T-helper 17 cell (primary cell): ENCODE measurements around the gene DDI1. TPM values are rescaled to one million over a fixed set of nuclear protein-coding genes. Genes with fewer than 3 reads are reported as not detected.
"Not testable (repeated sequence)": the region's sequence is repeated elsewhere in the genome, so short reads cannot be mapped to it uniquely, and the experiment has no call there.

Source experiments
- ATAC-seq: fragments of 150-1000 bp; cut with Tn5 transposase; 2 replicates; pipeline ENCODE4 v1.10.0; 2021; ENCODE audit warnings: mild to moderate bottlenecking, moderate library complexity
- DNase-seq, 3 donors: peaks; one replicate each; pipeline versions ENCODE4 v3.0.0 to v3.0.0-alpha.2; 2020 to 2021
- H3K9me3 ChIP-seq: one replicate; pipeline ENCODE4 v1.7.0; 2013; ENCODE audit warnings: low read length, mild to moderate bottlenecking; ENCODE audit not compliant: control insufficient read depth, poor library complexity, severe bottlenecking
- H3K27ac Mint-ChIP-seq: one replicate; pipeline ENCODE4 v1.8.0; 2022; ENCODE audit warnings: mild to moderate bottlenecking, moderate library complexity, mixed read lengths
- H3K27me3 Mint-ChIP-seq: one replicate; pipeline ENCODE4 v1.8.0; 2022; ENCODE audit warnings: mixed read lengths
- H3K36me3 Mint-ChIP-seq: one replicate; pipeline ENCODE4 v1.8.0; 2022; ENCODE audit warnings: low read depth, mixed read lengths
- H3K4me1 Mint-ChIP-seq: one replicate; pipeline ENCODE4 v1.8.0; 2022; ENCODE audit warnings: mild to moderate bottlenecking, mixed read lengths
- H3K4me3 Mint-ChIP-seq: one replicate; pipeline ENCODE4 v1.8.0; 2022; ENCODE audit warnings: mild to moderate bottlenecking, moderate library complexity, mixed read lengths
- total RNA-seq, 4 donors: library from RNA in 2 of 4; stranded (reverse) in 2 of 4; gene quantifications; one replicate each; pipeline ENCODE4 v1.2.3 and lab custom pipeline; 2022 to 2026

DDI1 gene
- total RNA-seq, 2 donors from 2014 or later: not detected

DNA sequence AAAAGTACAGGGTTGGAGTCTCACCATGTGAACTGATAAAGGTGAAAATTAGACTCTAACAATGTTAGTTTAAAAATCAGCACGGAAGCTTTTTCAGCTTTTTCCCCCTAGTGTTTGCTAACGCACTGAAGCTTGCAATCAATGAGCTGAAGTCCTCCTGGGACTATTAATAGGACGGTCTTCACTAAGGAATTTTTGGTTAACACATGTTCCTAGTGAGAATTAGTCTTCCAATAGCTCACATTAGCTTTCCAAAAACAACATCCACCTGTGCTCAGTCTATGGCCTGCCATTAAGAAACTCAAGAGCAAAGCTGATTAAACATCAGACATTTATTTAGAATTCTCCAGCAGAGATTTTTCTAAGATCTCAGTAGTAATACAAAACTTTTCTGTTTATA lies 26.7 kb upstream of the DDI1 start:
- ATAC-seq: no peak
- Mint-ChIP-seq H3K4me3 (no peak overlapping the region), H3K27ac (no peak overlapping the region), H3K27me3 (peaks cover 7% of the 10 kb centered on the region), H3K4me1 (no peaks in the 10 kb centered on the region), H3K36me3 (no peaks in the 10 kb centered on the region)
- no peaks in the 10 kb centered on the region for H3K9me3 ChIP-seq
- DNase-seq: no peak

DNA sequence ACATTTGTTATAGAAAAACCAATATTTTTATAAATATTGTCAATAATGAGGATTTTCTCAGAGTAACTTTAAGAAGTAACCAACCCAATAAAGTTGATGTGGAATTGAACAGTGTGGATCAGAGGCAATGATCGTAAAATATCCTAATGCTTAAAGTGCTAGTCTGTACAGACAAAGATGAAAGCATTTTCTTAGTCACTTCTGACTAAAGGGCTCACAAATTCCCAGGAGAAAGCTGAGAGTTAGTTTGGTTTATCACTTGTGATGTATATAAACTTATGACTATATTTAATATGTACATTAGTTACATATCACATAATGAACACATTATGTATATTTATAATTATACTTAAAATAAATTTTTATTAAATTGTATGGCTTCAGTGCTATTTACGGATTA lies 25.4 kb upstream of the DDI1 start:
- peaks cover 7% of the 10 kb centered on the region for H3K27me3 Mint-ChIP-seq
- ATAC-seq: no peak
- H3K36me3 Mint-ChIP-seq: no peaks in the 10 kb centered on the region
- no peak overlapping the region for H3K4me3 Mint-ChIP-seq
- H3K27ac Mint-ChIP-seq: no peak overlapping the region
- H3K9me3 ChIP-seq: no peaks in the 10 kb centered on the region
- H3K4me1 Mint-ChIP-seq: no peaks in the 10 kb centered on the region
- DNase-seq: no peak

DNA sequence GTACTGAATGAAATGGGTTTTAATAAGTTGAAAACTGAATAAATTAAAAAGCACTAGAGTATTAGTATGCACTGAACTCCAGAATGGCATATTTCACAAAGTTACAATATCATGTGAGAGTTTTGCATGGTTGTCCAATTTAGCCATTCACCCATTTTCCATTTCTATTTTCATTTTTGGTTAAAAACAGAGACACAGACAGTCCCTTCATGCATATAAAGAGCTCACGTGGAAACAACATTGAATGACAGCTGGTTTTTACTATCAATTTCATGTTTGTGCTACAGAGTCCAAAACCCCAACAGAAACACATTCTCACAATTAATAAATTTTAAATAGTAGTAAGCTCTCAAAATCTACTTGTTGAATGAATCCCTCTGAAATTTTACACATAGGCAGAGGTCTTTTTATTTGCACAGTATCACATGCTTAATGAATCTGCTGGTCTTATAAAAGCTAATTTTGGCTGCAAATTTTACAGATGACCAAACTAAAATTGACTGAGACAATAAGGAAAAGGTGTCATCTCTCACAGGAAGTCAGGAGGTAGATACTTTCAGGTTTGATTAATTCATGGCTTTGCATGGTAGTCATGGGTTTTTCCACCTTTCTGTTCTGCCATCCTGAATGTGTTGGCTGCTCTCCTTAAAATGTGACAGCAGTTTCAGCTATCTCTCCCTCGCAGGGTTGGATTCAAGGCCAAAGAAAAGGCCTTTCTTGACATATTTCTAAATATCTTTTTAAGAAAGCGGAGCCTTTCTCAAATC lies 20.6 kb upstream of the DDI1 start:
- Mint-ChIP-seq H3K36me3 (no peaks in the 10 kb centered on the region), H3K4me1 (no peaks in the 10 kb centered on the region), H3K4me3 (no peak overlapping the region), H3K27ac (no peak overlapping the region), H3K27me3 (no peaks in the 10 kb centered on the region)
- ATAC-seq: no peak
- no peak for DNase-seq
- H3K9me3 ChIP-seq: no peaks in the 10 kb centered on the region

DNA sequence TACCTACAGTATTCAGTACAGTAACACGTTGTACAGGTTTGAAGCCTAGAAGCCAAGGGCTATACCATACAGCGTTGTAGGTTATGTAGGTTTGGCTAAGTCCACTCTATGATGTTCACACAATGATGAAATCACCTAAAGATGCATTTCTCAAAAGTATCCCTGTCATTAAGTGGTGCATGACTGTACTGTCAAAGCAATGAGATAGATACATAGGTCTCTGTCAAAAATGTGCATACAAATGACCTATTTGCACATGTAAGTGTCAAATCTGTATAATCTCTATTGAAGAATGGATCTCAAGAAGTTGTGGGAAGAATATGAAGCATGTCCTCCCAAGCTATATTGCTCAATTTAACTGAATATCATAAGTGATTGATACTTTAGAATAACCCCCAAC lies 11.9 kb upstream of the DDI1 start:
- H3K36me3 Mint-ChIP-seq: no peaks in the 10 kb centered on the region
- no peak overlapping the region for H3K27ac Mint-ChIP-seq
- no peak for ATAC-seq
- DNase-seq: no peak
- no peaks in the 10 kb centered on the region for H3K27me3 Mint-ChIP-seq
- no peak overlapping the region for H3K4me3 Mint-ChIP-seq
- H3K4me1 Mint-ChIP-seq: no peaks in the 10 kb centered on the region
- no peaks in the 10 kb centered on the region for H3K9me3 ChIP-seq

DNA sequence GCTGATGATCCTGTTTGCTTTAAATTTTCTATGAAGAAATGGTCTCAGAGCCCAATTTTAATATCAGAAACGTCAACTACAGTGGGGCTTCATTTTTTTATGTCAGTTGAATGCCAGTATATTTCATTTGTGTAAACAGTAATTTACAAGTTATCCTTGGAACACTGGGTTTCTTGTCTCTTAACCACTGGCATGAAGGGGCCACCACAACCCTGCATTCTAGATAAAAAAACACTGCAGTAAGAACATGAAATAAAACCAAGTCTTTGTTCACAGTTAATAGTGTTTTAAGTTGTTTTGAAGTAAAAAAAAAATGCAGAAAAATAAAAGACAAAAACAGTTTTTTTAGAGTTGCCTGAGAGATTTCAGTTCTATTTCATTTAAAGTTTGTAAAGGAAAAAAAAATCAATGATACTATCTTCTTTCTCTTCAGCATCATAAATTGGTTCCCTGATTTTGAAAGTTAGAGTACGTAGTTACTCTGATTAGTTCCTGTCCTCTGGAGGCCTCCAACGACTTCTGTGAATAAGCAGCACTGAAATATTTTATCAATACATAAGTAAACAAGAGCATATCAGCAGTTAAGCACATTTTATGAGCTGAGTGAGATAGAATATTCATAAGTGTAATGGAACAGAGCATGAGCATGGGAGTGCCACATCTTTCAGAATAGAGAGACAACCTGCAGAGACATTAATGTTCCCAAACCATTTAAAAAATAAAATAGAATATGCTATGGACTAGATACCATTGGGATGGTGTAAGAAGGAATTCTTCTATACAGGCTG lies 7.8 kb upstream of the DDI1 start:
- no peak overlapping the region for H3K27ac Mint-ChIP-seq
- no peaks in the 10 kb centered on the region for H3K36me3 Mint-ChIP-seq
- H3K27me3 Mint-ChIP-seq: no peaks in the 10 kb centered on the region
- H3K9me3 ChIP-seq: no peaks in the 10 kb centered on the region
- H3K4me3 Mint-ChIP-seq: no peak overlapping the region
- no peaks in the 10 kb centered on the region for H3K4me1 Mint-ChIP-seq
- DNase-seq (no peak), ATAC-seq (no peak)

DNA sequence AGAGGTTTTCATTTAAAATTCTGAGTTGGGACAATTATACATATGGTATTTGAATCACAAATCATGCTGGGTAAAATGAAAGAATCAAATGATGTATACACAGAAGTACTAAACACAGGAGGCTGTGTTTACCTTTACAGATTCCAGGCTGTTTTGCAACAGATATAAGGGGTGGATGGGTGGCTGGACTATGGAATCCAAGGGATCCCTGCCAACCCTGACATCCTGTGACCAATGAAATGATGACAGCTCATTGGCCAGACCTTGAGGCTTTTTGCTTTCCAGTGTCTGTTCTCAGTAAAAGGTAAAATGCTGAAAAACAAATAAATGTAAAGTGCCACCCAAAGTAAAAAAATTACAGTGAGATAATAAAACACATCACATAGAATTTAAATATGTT lies 3.3 kb upstream of the DDI1 start:
- H3K9me3 ChIP-seq: no peaks in the 10 kb centered on the region
- Mint-ChIP-seq H3K4me1 (no peaks in the 10 kb centered on the region), H3K27me3 (no peaks in the 10 kb centered on the region), H3K36me3 (no peaks in the 10 kb centered on the region), H3K27ac (no peak overlapping the region), H3K4me3 (no peak overlapping the region)
- ATAC-seq: no peak
- DNase-seq: no peak

DNA sequence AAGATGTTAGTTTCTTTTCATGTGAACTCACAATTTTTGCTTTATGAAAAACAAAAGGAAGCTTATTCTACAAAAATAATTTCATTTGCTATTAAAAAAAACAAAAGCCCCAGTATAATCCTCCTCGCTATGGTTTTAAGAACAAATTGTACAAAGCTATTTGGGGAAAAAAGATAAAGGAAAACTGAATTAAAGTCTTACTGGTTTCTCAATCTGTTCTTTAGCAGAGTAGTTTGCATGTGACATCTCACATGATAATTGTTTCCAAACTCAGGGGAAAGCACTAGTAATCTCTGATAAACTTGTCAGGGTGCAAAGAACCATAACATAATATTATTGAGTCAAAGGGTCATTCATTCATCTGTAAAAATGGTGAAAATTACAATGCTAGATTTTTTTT lies 2.9 kb upstream of the DDI1 start:
- no peaks in the 10 kb centered on the region for H3K4me1 Mint-ChIP-seq
- no peaks in the 10 kb centered on the region for H3K9me3 ChIP-seq
- H3K36me3 Mint-ChIP-seq: no peaks in the 10 kb centered on the region
- H3K27ac Mint-ChIP-seq: no peak overlapping the region
- no peaks in the 10 kb centered on the region for H3K27me3 Mint-ChIP-seq
- H3K4me3 Mint-ChIP-seq: no peak overlapping the region
- DNase-seq: no peak
- ATAC-seq: no peak

DNA sequence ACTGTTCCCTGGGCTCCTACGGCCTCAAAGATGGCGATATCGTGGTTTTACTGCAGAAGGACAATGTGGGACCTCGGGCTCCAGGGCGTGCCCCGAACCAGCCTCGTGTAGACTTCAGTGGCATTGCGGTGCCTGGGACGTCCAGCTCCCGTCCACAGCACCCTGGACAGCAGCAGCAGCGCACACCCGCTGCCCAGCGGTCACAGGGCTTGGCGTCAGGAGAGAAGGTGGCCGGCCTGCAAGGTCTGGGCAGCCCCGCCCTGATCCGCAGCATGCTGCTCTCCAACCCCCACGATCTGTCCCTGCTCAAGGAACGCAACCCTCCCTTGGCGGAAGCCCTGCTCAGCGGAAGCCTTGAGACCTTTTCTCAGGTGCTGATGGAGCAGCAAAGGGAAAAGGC lies 555 bp downstream of the DDI1 start:
- no peak for DNase-seq
- H3K4me1 Mint-ChIP-seq: no peaks in the 10 kb centered on the region
- no peaks in the 10 kb centered on the region for H3K36me3 Mint-ChIP-seq

DNA sequence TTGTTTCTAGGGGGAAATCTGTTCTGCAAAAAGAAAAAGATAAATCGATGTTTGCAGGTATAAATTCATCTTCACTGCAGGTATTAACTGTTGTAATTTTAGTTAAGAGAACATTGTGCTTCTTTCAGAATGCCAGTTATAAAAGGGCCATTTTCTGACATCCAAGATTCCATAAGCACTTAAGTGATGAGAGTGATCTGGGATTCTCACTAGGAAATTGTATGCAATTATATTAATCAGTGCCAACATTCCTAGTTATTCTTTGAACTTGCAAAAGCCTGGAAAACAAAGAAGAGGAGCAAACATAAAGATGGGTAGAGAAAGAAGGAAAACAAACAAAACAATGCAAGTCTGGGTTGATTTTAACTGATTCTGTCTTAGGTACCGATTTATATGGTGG lies 5.4 kb downstream of the DDI1 start:
- H3K9me3 ChIP-seq: no peaks in the 10 kb centered on the region
- Mint-ChIP-seq H3K27ac (no peak overlapping the region), H3K4me1 (no peaks in the 10 kb centered on the region), H3K4me3 (no peak overlapping the region), H3K36me3 (no peaks in the 10 kb centered on the region), H3K27me3 (no peaks in the 10 kb centered on the region)
- no peak for DNase-seq
- no peak for ATAC-seq

More for the DNA sequence above, 555 bp downstream of the DDI1 start:
- no peak for ATAC-seq
- Mint-ChIP-seq H3K27me3 (no peaks in the 10 kb centered on the region), H3K4me3 (no peak overlapping the region), H3K27ac (no peak overlapping the region)
- no peaks in the 10 kb centered on the region for H3K9me3 ChIP-seq

DNA sequence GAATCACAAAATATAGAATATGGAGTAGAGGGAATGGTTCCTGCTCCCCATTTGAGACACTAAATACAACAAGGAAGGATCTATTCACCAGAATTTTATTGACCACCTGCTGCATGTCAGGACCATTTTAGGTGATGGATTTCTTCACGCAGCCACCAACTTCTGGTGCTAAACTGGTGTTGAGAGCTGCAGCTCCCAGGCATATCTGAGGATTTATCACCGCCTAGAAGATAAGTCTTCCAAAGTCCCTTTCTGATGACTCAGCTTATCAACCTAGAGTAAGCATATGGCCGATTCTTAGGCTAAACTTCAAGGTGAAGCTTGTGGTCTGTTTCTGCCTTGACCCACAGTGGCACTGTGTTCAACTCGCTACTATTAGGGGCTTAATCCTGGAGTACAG lies 6.7 kb downstream of the DDI1 start:
- H3K27ac Mint-ChIP-seq: no peak overlapping the region
- H3K27me3 Mint-ChIP-seq: no peaks in the 10 kb centered on the region
- H3K36me3 Mint-ChIP-seq: no peaks in the 10 kb centered on the region
- H3K4me1 Mint-ChIP-seq: no peaks in the 10 kb centered on the region
- no peak overlapping the region for H3K4me3 Mint-ChIP-seq
- ATAC-seq (no peak), DNase-seq (no peak)
- no peaks in the 10 kb centered on the region for H3K9me3 ChIP-seq

DNA sequence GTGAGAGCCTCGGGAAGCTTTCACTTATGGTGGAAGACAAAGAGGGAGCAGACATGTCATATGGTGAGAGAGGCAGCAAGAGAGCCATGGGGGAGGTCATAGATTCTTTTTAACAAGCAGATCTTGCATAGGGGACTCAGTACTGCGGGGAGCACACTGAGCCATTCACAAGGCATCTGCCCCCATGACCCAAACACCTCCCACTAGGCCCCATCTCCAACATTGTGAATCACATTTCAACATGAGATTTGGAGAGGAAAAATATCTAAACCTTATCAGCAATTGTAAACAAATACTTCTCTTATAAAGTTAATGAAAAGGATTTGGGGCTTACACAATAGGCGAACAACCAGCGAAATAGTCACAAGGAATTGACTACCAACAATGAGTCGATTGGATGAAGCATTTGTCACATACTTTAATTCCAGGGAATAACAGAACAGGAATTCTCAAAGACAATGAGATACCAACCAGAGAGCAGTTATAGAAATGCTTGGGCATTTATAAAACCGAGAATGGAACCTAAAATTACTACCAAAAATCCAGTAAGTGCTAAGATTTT lies 7.3 kb downstream of the DDI1 start:
- H3K4me3 Mint-ChIP-seq: no peak overlapping the region
- H3K9me3 ChIP-seq: no peaks in the 10 kb centered on the region
- no peaks in the 10 kb centered on the region for H3K4me1 Mint-ChIP-seq
- H3K36me3 Mint-ChIP-seq: no peaks in the 10 kb centered on the region
- ATAC-seq (no peak), DNase-seq (no peak)
- no peak overlapping the region for H3K27ac Mint-ChIP-seq
- H3K27me3 Mint-ChIP-seq: no peaks in the 10 kb centered on the region

DNA sequence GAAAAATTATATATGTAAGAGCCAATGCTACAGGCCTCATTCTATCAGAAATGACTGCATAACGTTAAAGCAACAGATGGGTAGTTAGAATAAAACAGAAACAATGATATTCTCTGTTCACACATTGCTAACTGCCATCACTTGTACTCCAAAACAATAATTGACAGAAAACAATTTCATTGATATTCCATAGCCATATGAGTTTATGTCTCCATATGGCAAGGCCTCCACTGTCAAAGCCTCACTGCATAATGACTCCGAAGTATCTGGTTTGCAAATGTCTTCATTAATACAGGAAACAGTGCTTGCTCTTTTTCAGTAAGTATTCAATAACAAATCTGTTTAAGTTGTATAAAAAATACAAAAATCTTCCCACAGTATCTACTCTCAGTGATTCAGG lies 9.9 kb downstream of the DDI1 start:
- ATAC-seq: no peak
- no peaks in the 10 kb centered on the region for H3K36me3 Mint-ChIP-seq
- no peaks in the 10 kb centered on the region for H3K4me1 Mint-ChIP-seq
- no peak for DNase-seq
- H3K27me3 Mint-ChIP-seq: no peaks in the 10 kb centered on the region
- H3K27ac Mint-ChIP-seq: no peak overlapping the region
- no peaks in the 10 kb centered on the region for H3K9me3 ChIP-seq
- H3K4me3 Mint-ChIP-seq: no peak overlapping the region

DNA sequence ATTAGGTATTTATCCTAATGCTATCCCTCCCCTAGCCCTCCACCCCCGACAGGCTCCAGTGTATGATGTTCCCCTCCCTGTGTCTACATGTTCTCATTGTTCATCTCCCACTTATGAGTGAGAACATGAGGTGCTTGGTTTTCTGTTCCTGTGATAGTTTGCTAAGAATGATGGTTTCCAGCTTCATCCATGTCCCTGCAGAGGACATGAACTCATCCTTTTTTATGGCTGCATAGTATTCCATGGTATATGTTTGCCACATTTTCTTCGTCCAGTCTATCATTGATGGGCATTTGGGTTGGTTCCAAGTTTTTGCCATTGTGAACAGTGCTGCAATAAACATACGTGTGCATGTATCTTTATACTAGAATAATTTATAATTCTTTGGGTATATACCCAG lies 10.4 kb downstream of the DDI1 start:
- not testable (repeated sequence) for ATAC-seq, H3K27ac Mint-ChIP-seq, DNase-seq, H3K36me3 Mint-ChIP-seq, H3K4me3 Mint-ChIP-seq, H3K9me3 ChIP-seq, H3K4me1 Mint-ChIP-seq, H3K27me3 Mint-ChIP-seq

DNA sequence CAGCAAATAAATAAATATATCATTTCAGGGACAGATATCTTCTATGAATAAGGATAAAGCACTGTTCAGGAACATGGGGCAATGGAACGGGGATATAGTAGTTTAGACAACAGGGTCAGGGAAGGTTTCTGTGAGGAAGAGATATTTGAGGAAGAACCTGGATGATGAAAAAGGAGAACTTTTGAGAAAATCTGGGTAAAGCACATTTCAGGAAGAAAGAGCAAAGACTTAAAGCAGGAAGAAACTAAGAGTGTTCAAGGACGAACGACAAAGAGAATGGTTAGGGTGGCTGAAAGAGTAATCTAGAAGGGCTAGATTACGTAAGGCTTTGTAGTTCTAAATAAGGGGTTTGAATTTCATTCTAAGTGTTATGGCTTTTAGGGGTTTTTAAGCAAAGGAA lies 12.7 kb downstream of the DDI1 start:
- Mint-ChIP-seq H3K36me3 (no peaks in the 10 kb centered on the region), H3K4me1 (no peaks in the 10 kb centered on the region), H3K27me3 (no peaks in the 10 kb centered on the region), H3K27ac (no peak overlapping the region), H3K4me3 (no peak overlapping the region)
- ATAC-seq (no peak), DNase-seq (no peak)
- no peaks in the 10 kb centered on the region for H3K9me3 ChIP-seq
